Mesodermal cell (in vitro differentiated cells): ENCODE data around the gene MYO3B.

Experiments
- H3K27ac ChIP-seq: 2 replicates; pipeline ENCODE4 v1.7.0; 2013; ENCODE audit warnings: mild to moderate bottlenecking, low read depth, low read length, moderate library complexity; ENCODE audit not compliant: severe bottlenecking
- H3K36me3 ChIP-seq: 2 replicates; pipeline ENCODE4 v1.7.1; 2013; ENCODE audit warnings: mild to moderate bottlenecking, low read length, moderate library complexity; ENCODE audit not compliant: control insufficient read depth, insufficient read depth
- H3K4me1 ChIP-seq: one replicate; pipeline ENCODE4 v1.7.1; 2013; ENCODE audit warnings: mild to moderate bottlenecking, low read length; ENCODE audit not compliant: insufficient read depth, control insufficient read depth, poor library complexity, severe bottlenecking
- H3K4me3 ChIP-seq: 2 replicates; pipeline ENCODE4 v1.7.0; 2013; ENCODE audit warnings: low read length, control low read depth, mild to moderate bottlenecking; ENCODE audit not compliant: insufficient read depth, poor library complexity, severe bottlenecking; ENCODE audit errors: extremely low read depth
- H3K9me3 ChIP-seq: 2 replicates; pipeline ENCODE4 v1.7.1; 2013; ENCODE audit warnings: mild to moderate bottlenecking, low read length, moderate library complexity; ENCODE audit not compliant: control insufficient read depth
- WGBS, 2 experiments: methylation state at CpG; one replicate each; pipeline ENCODE4 v1.1.5; 2013; ENCODE audit warnings: missing lambda C conversion rate in 2 of 2; ENCODE audit not compliant: insufficient coverage in 2 of 2; 5-methylcytosine and 5-hydroxymethylcytosine counted together

MYO3B gene

DNA sequence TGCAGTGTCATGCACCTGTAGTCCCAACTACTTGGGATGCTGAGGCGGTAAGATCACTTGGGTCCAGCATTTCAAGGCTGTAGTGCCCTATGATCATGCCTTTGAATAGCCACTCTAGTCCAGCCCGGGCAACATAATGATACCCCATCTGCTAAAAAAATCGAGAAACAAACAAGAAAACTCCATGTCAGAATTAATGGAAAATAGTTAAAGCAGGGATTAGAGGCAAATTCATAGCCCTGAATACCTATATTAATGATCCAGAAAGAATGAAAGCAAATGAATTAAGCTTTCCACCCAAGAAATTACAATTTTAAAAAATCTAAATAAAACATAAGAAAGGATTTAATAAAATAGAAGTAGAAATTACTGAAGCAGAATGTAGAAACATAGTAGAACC lies 143.0 kb downstream of the MYO3B start:
- WGBS, 2 experiments: 95 to 100% methylated on average over 1 to 2 of the region's 3 CpGs
- Histone ChIP-seq H3K4me3 (no peak overlapping the region), H3K9me3 (peaks cover 7% of the 10 kb centered on the region), H3K4me1 (no peaks in the 10 kb centered on the region), H3K36me3 (no peaks in the 10 kb centered on the region), H3K27ac (no peak overlapping the region)

DNA sequence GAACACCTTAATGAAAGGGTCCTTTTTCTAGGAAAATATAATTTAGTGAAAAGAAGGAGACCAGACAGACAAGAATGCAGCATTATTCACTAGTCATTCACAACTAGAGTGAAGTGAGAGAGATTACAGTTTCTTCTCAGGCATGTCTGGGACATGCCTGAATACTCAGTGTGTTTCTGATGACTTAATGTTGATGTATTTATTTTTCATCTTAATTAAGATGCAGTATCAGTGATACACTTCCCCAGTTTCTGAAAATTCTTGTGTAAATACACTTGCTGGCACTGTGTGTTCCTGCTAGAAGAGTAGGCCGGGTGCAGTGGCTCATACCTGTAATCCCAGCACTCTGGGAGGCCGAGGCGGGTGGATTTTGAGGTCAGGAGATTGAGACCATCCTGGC lies 143.6 kb downstream of the MYO3B start:
- Histone ChIP-seq H3K4me3 (no peak overlapping the region), H3K27ac (no peak overlapping the region), H3K4me1 (no peaks in the 10 kb centered on the region), H3K36me3 (no peaks in the 10 kb centered on the region), H3K9me3 (peaks cover 7% of the 10 kb centered on the region)
- 88 to 98% methylated on average over 3 of the region's 3 CpGs for WGBS, 2 experiments

- WGBS, 2 experiments: 84 to 91% methylated on average over 4 of the region's 7 CpGs
- Histone ChIP-seq H3K27ac (no peak overlapping the region), H3K9me3 (peaks cover 7% of the 10 kb centered on the region), H3K36me3 (no peaks in the 10 kb centered on the region), H3K4me3 (no peak overlapping the region), H3K4me1 (no peaks in the 10 kb centered on the region)
Observed at GRCh38 chr2:170322140-170322766, 144.3 kb downstream of the MYO3B start.

GRCh38 chr2:170323743-170324142 lies 145.8 kb downstream of the MYO3B start:
- H3K9me3 ChIP-seq: peaks cover 7% of the 10 kb centered on the region
- H3K4me1 ChIP-seq: no peaks in the 10 kb centered on the region
- WGBS, 2 experiments: 65 to 72% methylated on average over 4 of the region's 4 CpGs
- H3K27ac ChIP-seq: no peak overlapping the region
- H3K36me3 ChIP-seq: no peaks in the 10 kb centered on the region
- H3K4me3 ChIP-seq: no peak overlapping the region

GRCh38 chr2:170324640-170325046 lies 146.7 kb downstream of the MYO3B start:
- 8 to 14% methylated on average over 3 of the region's 4 CpGs for WGBS, 2 experiments
- Histone ChIP-seq H3K27ac (no peak overlapping the region), H3K4me1 (no peaks in the 10 kb centered on the region), H3K4me3 (no peak overlapping the region), H3K9me3 (peaks cover 3% of the 10 kb centered on the region), H3K36me3 (no peaks in the 10 kb centered on the region)

DNA sequence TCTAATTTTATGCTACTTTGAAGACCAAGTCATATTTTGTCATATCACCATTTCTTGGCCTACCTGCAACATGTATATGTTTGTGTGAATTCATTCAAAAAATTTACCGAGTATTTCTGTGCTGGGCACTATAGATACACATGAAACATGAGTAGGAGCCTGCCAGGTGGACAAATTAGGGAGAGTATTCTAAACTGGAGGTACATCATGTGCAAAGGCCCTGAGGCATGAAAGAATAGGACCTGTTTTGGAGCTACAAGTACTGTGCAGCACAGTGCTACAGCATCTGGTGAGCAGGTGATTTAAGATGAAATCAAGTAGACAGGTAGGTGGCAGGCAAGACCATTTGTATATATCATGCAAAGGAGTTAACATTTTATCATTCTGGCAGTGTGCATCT lies 152.9 kb downstream of the MYO3B start:
- Histone ChIP-seq H3K9me3 (peaks cover 4% of the 10 kb centered on the region), H3K4me3 (no peak overlapping the region), H3K27ac (no peak overlapping the region), H3K36me3 (no peaks in the 10 kb centered on the region), H3K4me1 (no peaks in the 10 kb centered on the region)
- WGBS, 2 experiments: no CpG with 5 or more reads among the region's 1 CpG

DNA sequence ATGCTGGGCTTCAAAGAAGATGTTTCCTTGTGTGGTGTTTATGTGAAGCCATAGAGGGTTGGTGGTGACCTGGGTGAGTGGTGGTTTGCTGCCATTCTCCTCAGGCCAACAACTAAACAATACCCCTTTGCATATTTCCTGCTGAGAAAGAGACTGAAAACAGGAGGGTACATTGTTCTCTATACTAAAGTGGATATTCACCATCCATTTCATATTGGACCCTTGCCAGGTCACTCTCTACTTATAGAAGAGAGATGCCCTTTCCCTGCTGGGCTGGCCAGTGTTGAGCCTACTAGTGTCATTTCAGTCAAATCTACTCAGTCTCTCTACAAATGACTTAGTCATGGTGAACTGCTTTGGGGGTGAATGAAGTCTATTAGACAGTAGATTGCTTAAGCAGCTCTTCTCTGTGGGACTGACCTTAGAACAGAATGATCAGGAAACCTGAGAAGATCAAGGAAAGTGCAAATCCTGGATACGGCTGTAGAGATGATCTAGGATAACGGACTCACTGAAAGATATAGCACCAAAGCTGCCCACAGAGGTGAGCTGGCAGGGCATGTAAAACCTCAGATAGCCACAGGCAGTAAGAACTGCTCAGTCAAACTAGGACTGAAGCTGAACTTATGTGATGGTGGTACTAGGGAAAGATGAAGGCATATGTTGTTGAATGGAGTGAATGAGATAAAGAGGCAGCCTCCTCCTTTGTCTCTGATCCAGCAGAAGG lies 154.9 kb downstream of the MYO3B start:
- Histone ChIP-seq H3K36me3 (no peaks in the 10 kb centered on the region), H3K27ac (no peak overlapping the region), H3K4me1 (no peaks in the 10 kb centered on the region), H3K4me3 (no peak overlapping the region), H3K9me3 (peaks cover 4% of the 10 kb centered on the region)
- WGBS, 2 experiments: 85 to 96% methylated on average over 2 of the region's 2 CpGs

DNA sequence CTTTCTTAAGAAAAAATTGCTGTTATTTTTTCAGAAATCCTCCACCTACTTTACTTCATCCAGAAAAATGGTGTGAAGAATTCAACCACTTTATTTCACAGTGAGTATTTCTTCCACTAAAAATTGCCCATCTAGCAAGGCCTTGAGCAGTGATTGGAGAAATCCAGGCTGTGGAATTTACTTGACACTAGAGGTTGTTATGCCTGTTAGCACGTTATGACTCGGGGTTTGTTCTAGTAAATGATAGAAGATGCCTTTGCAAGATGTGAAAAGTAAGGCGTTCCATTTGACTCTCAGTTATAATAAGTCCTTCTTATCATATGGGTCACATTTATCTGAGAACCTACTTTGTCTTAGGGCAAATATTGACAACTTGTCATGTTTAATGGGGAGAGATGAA lies 157.4 kb downstream of the MYO3B start:
- 100% methylated on average over 1 of the region's 3 CpGs; no CpG with 5 or more reads in 1 of the 2 experiments for WGBS, 2 experiments
- no peaks in the 10 kb centered on the region for H3K4me1 ChIP-seq
- no peak overlapping the region for H3K4me3 ChIP-seq
- peaks cover 4% of the 10 kb centered on the region for H3K9me3 ChIP-seq
- H3K27ac ChIP-seq: no peak overlapping the region
- no peaks in the 10 kb centered on the region for H3K36me3 ChIP-seq

DNA sequence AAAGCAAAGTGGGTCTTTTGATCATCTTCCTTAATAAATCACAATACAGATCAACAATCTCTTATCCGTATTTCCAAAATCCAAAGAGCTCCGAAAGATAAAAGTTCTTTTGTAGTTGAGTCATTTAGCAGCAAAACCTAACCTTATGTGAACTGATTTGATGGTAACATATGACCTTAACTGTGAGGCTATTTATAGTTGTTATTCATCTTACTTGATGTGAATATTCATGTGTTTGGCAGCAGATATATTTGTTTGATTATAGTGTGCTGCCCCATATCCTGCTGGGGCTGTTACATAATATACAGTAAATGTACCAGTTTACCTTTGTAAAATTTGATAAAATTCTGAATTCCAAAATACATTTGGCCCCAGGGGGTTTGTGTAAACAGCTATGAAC lies 158.5 kb downstream of the MYO3B start:
- no CpG with 5 or more reads among the region's 2 CpGs for WGBS, 2 experiments

GRCh38 chr2:170336916-170337315 lies 159.0 kb downstream of the MYO3B start:
- no peak overlapping the region for H3K4me3 ChIP-seq
- no peak overlapping the region for H3K27ac ChIP-seq
- 87 to 88% methylated on average over 2 of the region's 2 CpGs for WGBS, 2 experiments
- H3K36me3 ChIP-seq: no peaks in the 10 kb centered on the region
- no peaks in the 10 kb centered on the region for H3K4me1 ChIP-seq
- H3K9me3 ChIP-seq: no peaks in the 10 kb centered on the region

More for the DNA sequence above, 158.5 kb downstream of the MYO3B start:
- no peaks in the 10 kb centered on the region for H3K4me1 ChIP-seq
- H3K9me3 ChIP-seq: peaks cover 4% of the 10 kb centered on the region
- H3K27ac ChIP-seq: no peak overlapping the region
- H3K4me3 ChIP-seq: no peak overlapping the region
- no peaks in the 10 kb centered on the region for H3K36me3 ChIP-seq

GRCh38 chr2:170339322-170339721 lies 161.4 kb downstream of the MYO3B start:
- Histone ChIP-seq H3K4me3 (no peak overlapping the region), H3K4me1 (no peaks in the 10 kb centered on the region), H3K36me3 (no peaks in the 10 kb centered on the region), H3K27ac (no peak overlapping the region), H3K9me3 (no peaks in the 10 kb centered on the region)
- WGBS, 2 experiments: 79 to 84% methylated on average over 4 to 7 of the region's 7 CpGs
